PFSK-1 (cell line): ENCODE measurements around the gene TRIM44.

Source experiments
- FOXP2 ChIP-seq: optimal IDR thresholded peaks from 2 replicates; pipeline ENCODE3; 2011; ENCODE audit warnings: borderline replicate concordance, control low read depth, inconsistent platforms; ENCODE audit not compliant: insufficient read depth; ENCODE audit errors: extremely low read length, extremely low read depth
- POLR2AphosphoS5 ChIP-seq: IDR thresholded peaks from 2 replicates; pipeline ENCODE4 v1.6.1; 2012; ENCODE audit warnings: low read depth, mild to moderate bottlenecking, control low read depth, low read length, moderate library complexity
- SIN3A ChIP-seq: IDR thresholded peaks from 2 replicates; pipeline ENCODE4 v1.6.1; 2012; ENCODE audit warnings: mild to moderate bottlenecking, low read length, moderate library complexity, borderline replicate concordance; ENCODE audit not compliant: insufficient read depth
- TAF1 ChIP-seq: IDR thresholded peaks from 2 replicates; pipeline ENCODE4 v1.6.1; 2012; ENCODE audit warnings: low read length, control low read depth, borderline replicate concordance; ENCODE audit not compliant: insufficient read depth
- TF ChIP-seq, protein P1 (sequence below), 2 experiments: IDR thresholded peaks; 2 replicates each; pipeline versions ENCODE4 v1.6.1 to v1.8.0; 2011 to 2012; ENCODE audit warnings: low read depth in 2 of 2, low read length in 2 of 2, control low read depth in 1 of 2, inconsistent platforms in 1 of 2, mild to moderate bottlenecking in 1 of 2, moderate library complexity in 1 of 2; ENCODE audit not compliant: insufficient read depth in 1 of 2

TRIM44 gene

DNA sequence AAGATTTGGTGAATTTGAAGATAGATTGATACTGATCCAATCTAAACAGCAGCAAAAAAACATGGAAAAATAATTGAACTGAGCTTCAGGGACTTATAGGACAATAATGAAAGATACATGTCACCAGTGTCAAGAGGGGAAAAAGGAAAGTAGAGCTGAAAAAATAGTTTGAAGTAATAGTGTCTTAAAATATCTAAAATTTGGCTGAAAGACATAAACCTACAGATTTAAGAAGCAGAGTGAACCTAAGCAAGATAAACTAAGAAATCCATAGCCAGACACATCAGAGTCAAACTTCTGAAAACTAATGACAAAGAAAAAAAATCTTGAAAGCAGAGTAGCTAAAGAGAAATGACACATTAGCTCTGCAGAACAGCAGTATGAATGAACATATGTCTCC lies 67.7 kb downstream of the TRIM44 start:
- no peak for TF ChIP-seq TAF1
- no peak for TF ChIP-seq SIN3A
- no peak for TF ChIP-seq FOXP2
- no peak for TF ChIP-seq POLR2AphosphoS5
- TF ChIP-seq, protein P1, sequence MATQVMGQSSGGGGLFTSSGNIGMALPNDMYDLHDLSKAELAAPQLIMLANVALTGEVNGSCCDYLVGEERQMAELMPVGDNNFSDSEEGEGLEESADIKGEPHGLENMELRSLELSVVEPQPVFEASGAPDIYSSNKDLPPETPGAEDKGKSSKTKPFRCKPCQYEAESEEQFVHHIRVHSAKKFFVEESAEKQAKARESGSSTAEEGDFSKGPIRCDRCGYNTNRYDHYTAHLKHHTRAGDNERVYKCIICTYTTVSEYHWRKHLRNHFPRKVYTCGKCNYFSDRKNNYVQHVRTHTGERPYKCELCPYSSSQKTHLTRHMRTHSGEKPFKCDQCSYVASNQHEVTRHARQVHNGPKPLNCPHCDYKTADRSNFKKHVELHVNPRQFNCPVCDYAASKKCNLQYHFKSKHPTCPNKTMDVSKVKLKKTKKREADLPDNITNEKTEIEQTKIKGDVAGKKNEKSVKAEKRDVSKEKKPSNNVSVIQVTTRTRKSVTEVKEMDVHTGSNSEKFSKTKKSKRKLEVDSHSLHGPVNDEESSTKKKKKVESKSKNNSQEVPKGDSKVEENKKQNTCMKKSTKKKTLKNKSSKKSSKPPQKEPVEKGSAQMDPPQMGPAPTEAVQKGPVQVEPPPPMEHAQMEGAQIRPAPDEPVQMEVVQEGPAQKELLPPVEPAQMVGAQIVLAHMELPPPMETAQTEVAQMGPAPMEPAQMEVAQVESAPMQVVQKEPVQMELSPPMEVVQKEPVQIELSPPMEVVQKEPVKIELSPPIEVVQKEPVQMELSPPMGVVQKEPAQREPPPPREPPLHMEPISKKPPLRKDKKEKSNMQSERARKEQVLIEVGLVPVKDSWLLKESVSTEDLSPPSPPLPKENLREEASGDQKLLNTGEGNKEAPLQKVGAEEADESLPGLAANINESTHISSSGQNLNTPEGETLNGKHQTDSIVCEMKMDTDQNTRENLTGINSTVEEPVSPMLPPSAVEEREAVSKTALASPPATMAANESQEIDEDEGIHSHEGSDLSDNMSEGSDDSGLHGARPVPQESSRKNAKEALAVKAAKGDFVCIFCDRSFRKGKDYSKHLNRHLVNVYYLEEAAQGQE (IDR thresholded peaks at IDR 0.05; ENCODE audit: insufficient read depth in 1 of 2, low read depth in 2 of 2, low read length in 2 of 2), result no peak

DNA sequence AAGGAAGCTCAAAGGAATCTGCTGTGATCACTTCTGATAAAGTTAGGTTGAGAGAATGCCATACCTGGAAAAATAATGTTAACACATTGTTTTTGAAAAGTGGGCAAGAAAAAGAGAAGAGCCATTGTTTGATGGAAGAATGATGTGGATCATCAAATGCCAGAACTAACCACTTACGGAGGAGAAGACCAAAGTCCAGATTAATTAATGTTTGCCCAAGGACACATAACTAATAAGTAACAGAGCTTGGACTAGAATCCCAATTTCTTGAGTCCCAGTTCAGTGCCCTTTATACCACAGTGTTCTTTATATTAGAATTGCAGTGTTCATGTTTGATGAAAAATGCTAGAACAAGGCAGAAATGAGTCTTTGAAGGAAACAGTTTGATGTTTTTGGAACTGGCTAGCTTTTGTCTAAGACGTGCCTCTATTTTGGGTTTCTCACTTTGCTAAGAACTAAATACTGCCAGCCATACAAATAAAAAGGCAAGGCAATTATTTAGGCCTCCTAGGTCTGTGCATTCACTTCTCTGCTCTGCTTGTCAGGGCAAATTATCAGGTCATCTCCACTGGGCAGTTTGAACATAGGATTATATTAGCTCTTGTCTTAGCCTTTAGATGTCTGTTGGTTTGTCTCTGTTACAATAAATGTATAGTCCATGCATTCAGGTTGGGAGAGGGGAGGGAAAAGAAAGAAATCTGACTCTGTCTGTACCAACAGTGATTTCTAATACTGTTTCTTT lies 72.3 kb downstream of the TRIM44 start:
- TF ChIP-seq FOXP2 (no peak), SIN3A (no peak), TAF1 (no peak), POLR2AphosphoS5 (no peak)
- TF ChIP-seq, protein P1 (IDR thresholded peaks at IDR 0.05; ENCODE audit: insufficient read depth in 1 of 2, low read depth in 2 of 2, low read length in 2 of 2), result no peak

DNA sequence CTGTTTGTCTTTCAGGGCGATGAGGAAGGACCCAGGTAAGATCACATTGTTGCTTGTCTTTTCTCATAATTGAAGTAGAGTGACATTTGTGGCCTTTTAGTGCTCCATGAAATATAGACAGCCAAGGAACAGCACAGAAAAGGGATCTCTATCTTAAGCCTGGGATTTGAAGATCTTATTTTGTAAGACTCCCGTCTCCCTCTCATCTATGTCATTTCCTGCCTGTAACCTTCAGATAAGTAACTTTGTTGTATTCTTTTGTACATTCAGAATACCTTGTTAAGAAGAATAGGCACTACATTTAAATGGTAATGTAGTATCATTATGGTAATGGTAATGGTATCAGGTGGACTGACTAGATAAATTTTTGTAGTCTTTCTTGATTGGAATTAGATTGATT lies 72.8 kb downstream of the TRIM44 start:
- TF ChIP-seq FOXP2, result no peak

DNA sequence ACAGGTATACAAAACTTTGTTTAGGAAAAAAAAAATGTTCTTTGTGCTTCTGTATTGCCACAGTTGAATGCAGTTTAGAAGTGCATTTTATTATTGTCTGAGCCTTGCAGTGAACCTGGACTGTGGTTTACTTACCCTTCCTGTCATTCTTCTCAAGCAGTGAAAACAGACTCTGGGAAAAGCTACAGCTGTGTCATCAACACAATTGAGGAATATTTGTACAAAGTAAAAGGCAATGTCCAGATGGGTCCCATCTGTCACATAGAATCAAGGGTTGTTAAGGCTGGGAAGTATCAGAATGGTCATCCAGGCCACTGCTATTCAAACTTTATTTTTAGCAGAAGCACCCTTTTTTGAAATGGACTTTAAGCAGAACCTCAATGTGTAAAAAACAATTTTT lies 73.3 kb downstream of the TRIM44 start:
- no peak for TF ChIP-seq TAF1
- no peak for TF ChIP-seq POLR2AphosphoS5
- no peak for TF ChIP-seq FOXP2
- TF ChIP-seq, protein P1 (IDR thresholded peaks at IDR 0.05; ENCODE audit: insufficient read depth in 1 of 2, low read depth in 2 of 2, low read length in 2 of 2), result no peak
- TF ChIP-seq SIN3A, result no peak

DNA sequence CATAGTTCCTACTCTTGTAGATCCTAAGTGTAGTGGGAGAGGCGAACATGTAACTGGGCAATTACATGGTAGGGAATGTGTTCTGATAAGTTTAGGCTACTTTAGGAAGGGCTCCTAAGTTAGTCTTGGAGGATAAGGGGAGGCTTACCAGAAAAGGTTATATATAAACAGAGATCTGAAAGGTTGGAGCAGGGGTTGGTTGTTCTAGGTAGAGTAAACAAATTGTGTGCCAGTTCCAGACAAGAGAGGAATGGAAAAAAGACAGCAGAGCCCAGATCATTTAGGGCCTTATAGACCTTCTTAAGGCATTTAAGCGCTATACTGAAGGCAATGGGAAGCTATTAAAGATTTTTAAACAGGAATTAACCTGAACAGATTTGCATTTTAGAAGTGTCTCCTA lies 74.4 kb downstream of the TRIM44 start:
- TF ChIP-seq POLR2AphosphoS5 (no peak), TAF1 (no peak), FOXP2 (no peak), SIN3A (no peak)
- TF ChIP-seq, protein P1 (IDR thresholded peaks at IDR 0.05; ENCODE audit: insufficient read depth in 1 of 2, low read depth in 2 of 2, low read length in 2 of 2), result no peak
